A549 (cell line): ENCODE results near the gene ZBTB46.

Experiments
- CEBPB ChIP-seq, 2 experiments: fragments of >200 bp in 1 of 2; sonication (Bioruptor Twin) in 1 of 2; formaldehyde crosslinking in 1 of 2; IDR thresholded peaks; 2 replicates each; pipeline ENCODE4 v1.6.1; 2012 to 2016
- NR3C1 ChIP-seq: fragments of >200 bp; sonication (Bioruptor Twin); formaldehyde crosslinking; IDR thresholded peaks from 3 replicates; pipeline ENCODE4 v1.6.1; 2017
- RNF2 ChIP-seq: fragments of 200-600 bp; sonication (generic); IDR thresholded peaks from 2 replicates; pipeline ENCODE4 v1.6.1; 2016; ENCODE audit warnings: low read depth, mild to moderate bottlenecking, antibody characterized with exemption, moderate library complexity, borderline replicate concordance
- TF ChIP-seq, protein P1 (sequence below): fragments of >200 bp; sonication (Bioruptor Twin); formaldehyde crosslinking; IDR thresholded peaks from 3 replicates; pipeline ENCODE4 v1.5.1; 2016

DNA sequence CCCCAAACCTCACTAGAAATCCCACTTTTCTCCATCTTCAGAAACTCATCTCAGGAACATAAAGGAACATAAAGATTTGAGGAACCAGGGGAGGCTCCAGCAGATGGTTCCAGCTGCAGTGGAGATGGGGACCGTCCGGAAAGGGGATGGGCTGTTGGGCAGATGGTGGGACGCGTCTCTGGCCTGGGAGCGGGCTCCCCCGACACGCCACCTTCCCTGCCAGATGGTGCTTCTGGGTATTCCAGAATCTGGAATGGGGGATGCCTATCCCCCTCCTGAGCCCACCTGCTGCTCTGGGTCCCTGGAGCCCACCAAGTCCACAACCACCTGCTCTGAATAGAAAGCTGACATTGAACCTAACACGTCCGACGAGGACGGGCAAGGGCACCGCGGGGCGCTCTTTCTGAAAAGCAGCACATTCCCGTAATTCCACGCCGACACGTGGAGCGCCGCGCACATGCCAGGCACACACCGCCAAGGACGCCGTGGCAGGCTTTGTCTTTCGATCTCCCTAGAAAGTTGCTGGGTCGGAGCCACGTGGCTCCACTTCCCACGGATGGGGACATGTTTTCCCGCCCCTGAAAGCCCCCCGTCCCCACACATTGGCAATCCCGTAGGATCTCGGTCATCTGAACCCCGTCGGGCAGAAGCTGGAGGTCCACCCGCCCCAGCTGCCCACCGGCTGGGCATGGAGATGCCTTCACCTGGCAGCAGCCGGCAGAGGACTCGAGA, 64.2 kb downstream of the ZBTB46 start:
- TF ChIP-seq NR3C1 = no peak
- TF ChIP-seq, protein P1, sequence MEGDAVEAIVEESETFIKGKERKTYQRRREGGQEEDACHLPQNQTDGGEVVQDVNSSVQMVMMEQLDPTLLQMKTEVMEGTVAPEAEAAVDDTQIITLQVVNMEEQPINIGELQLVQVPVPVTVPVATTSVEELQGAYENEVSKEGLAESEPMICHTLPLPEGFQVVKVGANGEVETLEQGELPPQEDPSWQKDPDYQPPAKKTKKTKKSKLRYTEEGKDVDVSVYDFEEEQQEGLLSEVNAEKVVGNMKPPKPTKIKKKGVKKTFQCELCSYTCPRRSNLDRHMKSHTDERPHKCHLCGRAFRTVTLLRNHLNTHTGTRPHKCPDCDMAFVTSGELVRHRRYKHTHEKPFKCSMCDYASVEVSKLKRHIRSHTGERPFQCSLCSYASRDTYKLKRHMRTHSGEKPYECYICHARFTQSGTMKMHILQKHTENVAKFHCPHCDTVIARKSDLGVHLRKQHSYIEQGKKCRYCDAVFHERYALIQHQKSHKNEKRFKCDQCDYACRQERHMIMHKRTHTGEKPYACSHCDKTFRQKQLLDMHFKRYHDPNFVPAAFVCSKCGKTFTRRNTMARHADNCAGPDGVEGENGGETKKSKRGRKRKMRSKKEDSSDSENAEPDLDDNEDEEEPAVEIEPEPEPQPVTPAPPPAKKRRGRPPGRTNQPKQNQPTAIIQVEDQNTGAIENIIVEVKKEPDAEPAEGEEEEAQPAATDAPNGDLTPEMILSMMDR = no peak
- TF ChIP-seq RNF2 = no peak
- TF ChIP-seq CEBPB (IDR thresholded peaks at IDR 0.05) = no peak
